ENCODE measurements around the gene AHRR. TPM values are rescaled to one million over a fixed set of nuclear protein-coding genes. Genes with fewer than 3 reads are reported as not detected.

AHRR gene
- total and polyA plus RNA-seq, 2 experiments from 2014 or later, result 0.27 to 1.8 TPM

- TF ChIP-seq NANOG (IDR thresholded peaks at IDR 0.05; ENCODE audit: borderline replicate concordance) (no peak), CREB1 (CRISPR knock-in tag; IDR thresholded peaks at IDR 0.05; ENCODE audit: low read depth) (no peak), EZH2phosphoT487 (IDR thresholded peaks at IDR 0.05; ENCODE audit: unreplicated experiment) (no peak), ZNF331 (CRISPR knock-in tag; IDR thresholded peaks at IDR 0.05; ENCODE audit: low read depth) (no peak), REST (IDR thresholded peaks at IDR 0.05; ENCODE audit: unreplicated experiment) (no peak), ETS1 (IDR thresholded peaks at IDR 0.05) (no peak), JUNB (IDR thresholded peaks at IDR 0.05; ENCODE audit: unreplicated experiment) (no peak), CTCF (conservative IDR thresholded peaks at IDR 0.05; ENCODE audit: low read depth in 2 of 2) (no peak), STAT1 (IDR thresholded peaks at IDR 0.05; ENCODE audit: unreplicated experiment) (no peak)
These were observed 49.7 kb downstream of the AHRR start (continued) for GRCh38 chr5:370959-371810.

GRCh38 chr5:371811-372555, 50.5 kb downstream of the AHRR start:
- Mint-ChIP-seq H3K27me3 (ENCODE audit: insufficient read depth, low read depth, poor library complexity) (peaks cover 14% of the 10 kb centered on the region), H3K9me3 (no peaks in the 10 kb centered on the region), H3K4me1 (peaks cover 11% of the 10 kb centered on the region), H3K27ac (no peak overlapping the region), H3K4me3 (no peak overlapping the region), H3K36me3 (ENCODE audit: low read depth) (no peaks in the 10 kb centered on the region)
- H3K4me1 ChIP-seq (ENCODE audit: insufficient read depth), result no peaks in the 10 kb centered on the region
- no peaks in the 10 kb centered on the region for H3K9me2 ChIP-seq (ENCODE audit: insufficient read depth)
- no peaks in the 10 kb centered on the region for H3F3A ChIP-seq (replicated peaks; ENCODE audit: low read depth)
- no peaks in the 10 kb centered on the region for H4K20me1 ChIP-seq (replicated peaks; ENCODE audit: insufficient read depth)
- H3K27ac ChIP-seq (ENCODE audit: low read depth), result no peak overlapping the region
- ATAC-seq, result no peak
- no peak overlapping the region for H3K4me2 ChIP-seq
- no peak overlapping the region for H2AFZ ChIP-seq
- peaks cover 10% of the 10 kb centered on the region for H3K27me3 ChIP-seq (ENCODE audit: insufficient read depth)
- H3K36me3 ChIP-seq (ENCODE audit: insufficient read depth), result no peaks in the 10 kb centered on the region
- no peak overlapping the region for H3K4me3 ChIP-seq
- H3K79me2 ChIP-seq (replicated peaks; ENCODE audit: insufficient read depth), result no peaks in the 10 kb centered on the region
- DNase-seq (ENCODE audit: low spot score), result no peak
- TF ChIP-seq EZH2phosphoT487 (IDR thresholded peaks at IDR 0.05; ENCODE audit: unreplicated experiment) (no peak), POLR2AphosphoS5 (IDR thresholded peaks at IDR 0.05; ENCODE audit: low read depth) (no peak), REST (IDR thresholded peaks at IDR 0.05; ENCODE audit: unreplicated experiment) (no peak), ZNF114 (CRISPR knock-in tag; IDR thresholded peaks at IDR 0.05) (no peak), CREB1 (CRISPR knock-in tag; IDR thresholded peaks at IDR 0.05; ENCODE audit: low read depth) (no peak), ZNF331 (CRISPR knock-in tag; IDR thresholded peaks at IDR 0.05; ENCODE audit: low read depth) (no peak)
